OCI-LY3 (cell line): ENCODE measurements around the gene SIPA1.

Source experiments
- H2AFZ ChIP-seq: fragments of 200-600, 300-600 bp; shearing (Covaris generic); 2 replicates; pipeline ENCODE4 v1.6.0; 2014; ENCODE audit warnings: antibody characterized with exemption, low read depth, low read length
- H3K27ac ChIP-seq: fragments of 200-600, 300-600 bp; sonication (generic); 2 replicates; pipeline ENCODE4 v1.5.1; 2014; ENCODE audit warnings: mild to moderate bottlenecking, low read length, moderate library complexity, mixed read lengths
- H3K27me3 ChIP-seq: fragments of 200-600, 300-600 bp; sonication (generic); 2 replicates; pipeline ENCODE4 v1.6.1; 2014; ENCODE audit warnings: low read depth, low read length, mixed read lengths
- H3K36me3 ChIP-seq: fragments of 200-600, 300-600 bp; sonication (generic); replicated peaks from 2 replicates; pipeline ENCODE3; 2014; ENCODE audit warnings: low read depth, low read length, mixed read lengths
- H3K4me1 ChIP-seq: fragments of 300-600, 200-600 bp; sonication (generic); 2 replicates; pipeline ENCODE4 v1.6.1; 2014; ENCODE audit warnings: low read length, mixed read lengths
- H3K4me2 ChIP-seq: fragments of 200-600, 300-600 bp; sonication (generic); 2 replicates; pipeline ENCODE4 v1.6.1; 2014; ENCODE audit warnings: low read length, mixed read lengths
- H3K4me3 ChIP-seq: fragments of 300-600, 200-600 bp; sonication (generic); 2 replicates; pipeline ENCODE4 v1.5.1; 2014; ENCODE audit warnings: antibody characterized with exemption, mild to moderate bottlenecking, low read length, moderate library complexity
- H3K79me2 ChIP-seq: fragments of 300-600, 200-600 bp; shearing (Covaris generic); 2 replicates; pipeline ENCODE4 v1.6.1; 2014; ENCODE audit warnings: mild to moderate bottlenecking, low read length, mixed read lengths
- H3K9ac ChIP-seq: fragments of 300-600, 200-600 bp; shearing (Covaris generic); 2 replicates; pipeline ENCODE4 v1.6.0; 2014; ENCODE audit warnings: mild to moderate bottlenecking, low read length, moderate library complexity
- H3K9me3 ChIP-seq: fragments of 200-600, 300-600 bp; shearing (Covaris generic); 2 replicates; pipeline ENCODE4 v1.6.1; 2014; ENCODE audit warnings: low read length, mixed read lengths; ENCODE audit not compliant: insufficient read depth
- H4K20me1 ChIP-seq: fragments of 200-600, 300-600 bp; sonication (generic); 2 replicates; pipeline ENCODE4 v1.6.1; 2016; ENCODE audit warnings: low read length, mixed read lengths; ENCODE audit not compliant: insufficient read depth
- EZH2phosphoT487 ChIP-seq: fragments of 200-600 bp; shearing (Covaris generic); IDR thresholded peaks from 2 replicates; pipeline ENCODE4 v1.6.1; 2018; ENCODE audit warnings: antibody characterized with exemption, mixed run types, low read depth
- TF ChIP-seq, protein P1 (sequence below): fragments of 200-600, 300-600 bp; sonication (generic); IDR thresholded peaks from 2 replicates; pipeline ENCODE4 v1.5.1; 2014; ENCODE audit warnings: antibody characterized with exemption, low read length, low read depth

The SIPA1 gene

DNA sequence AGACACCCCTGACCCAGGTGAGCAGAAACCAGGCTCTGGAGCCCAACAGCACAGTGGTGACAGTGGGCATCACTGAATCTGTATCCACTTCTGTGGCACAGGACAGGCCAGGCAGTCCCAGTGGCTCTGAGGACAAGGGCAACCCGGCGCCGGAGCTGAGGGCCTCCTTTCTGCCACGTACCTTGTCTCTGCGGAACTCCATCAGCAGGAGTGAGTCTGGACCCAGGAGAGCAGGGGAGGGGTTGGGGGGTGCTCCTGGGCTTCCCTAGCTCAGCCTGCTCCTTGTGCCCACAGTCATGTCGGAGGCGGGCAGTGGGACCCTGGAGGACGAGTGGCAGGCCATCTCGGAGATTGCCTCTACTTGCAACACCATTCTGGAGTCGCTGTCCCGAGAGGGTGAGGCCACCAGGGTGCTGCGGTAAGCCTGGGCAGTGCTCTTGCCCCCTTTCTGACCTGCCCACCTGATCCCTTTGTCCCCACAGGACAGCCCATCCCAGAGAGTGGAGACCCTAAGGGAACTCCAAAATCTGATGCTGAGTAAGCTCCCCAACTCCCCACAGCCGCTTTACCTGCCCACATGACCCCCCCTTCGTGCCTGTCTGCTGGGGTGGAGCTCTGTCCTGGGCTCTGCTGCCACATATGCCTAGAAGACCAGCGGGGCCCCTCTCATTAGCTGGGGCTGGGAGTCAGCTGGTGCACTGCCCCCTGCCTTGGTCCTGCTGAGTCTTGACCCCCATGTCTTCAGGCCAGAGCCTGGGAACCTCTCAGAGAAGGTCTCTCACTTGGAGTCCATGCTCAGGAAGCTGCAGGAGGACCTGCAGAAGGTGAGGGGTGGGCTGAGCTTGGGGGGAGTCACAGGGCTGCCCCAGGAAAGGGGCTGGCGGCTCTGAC, 12.0 kb downstream of the SIPA1 start:
- Histone ChIP-seq H3K36me3 (peaks cover 55% of the 10 kb centered on the region), H3K9ac (no peak overlapping the region), H3K27ac (no peak overlapping the region)

DNA sequence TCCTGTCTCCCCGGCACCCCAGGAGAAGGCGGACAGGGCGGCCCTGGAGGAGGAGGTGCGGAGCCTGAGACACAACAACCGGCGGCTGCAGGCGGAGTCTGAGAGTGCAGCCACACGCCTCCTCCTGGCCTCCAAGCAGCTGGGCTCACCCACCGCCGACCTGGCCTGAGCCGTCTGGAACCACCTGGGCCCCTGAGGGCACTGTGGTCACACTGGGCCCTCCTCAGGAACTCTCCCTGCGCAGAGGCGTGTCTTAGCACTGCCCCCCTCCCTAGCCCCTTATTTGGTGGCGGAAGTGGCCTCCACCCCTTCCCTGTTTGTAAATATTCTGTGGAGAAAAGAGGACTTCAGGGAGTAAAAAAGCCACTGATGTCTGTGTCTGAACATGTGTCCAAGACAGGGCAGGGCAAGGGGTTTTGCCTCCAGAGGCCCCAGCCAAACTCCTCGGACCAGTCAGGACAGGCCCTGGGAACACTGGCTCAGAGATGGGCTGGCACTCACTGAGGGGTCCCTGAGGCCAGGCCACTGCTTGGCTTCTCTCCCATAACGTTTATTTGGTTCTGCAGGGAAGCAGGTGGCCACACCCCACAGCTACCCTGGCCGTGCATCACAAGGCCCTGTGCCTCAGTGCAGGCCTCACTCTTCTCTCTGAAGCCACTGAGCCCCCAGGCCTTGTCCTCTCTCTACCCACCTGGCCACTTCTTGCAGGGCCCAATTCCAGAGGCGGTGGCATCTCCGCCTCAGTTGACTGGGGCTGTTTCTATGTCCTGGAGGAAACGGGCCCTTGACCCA, 12.8 kb downstream of the SIPA1 start:
- no peak overlapping the region for H3K27ac ChIP-seq
- TF ChIP-seq, protein P1, sequence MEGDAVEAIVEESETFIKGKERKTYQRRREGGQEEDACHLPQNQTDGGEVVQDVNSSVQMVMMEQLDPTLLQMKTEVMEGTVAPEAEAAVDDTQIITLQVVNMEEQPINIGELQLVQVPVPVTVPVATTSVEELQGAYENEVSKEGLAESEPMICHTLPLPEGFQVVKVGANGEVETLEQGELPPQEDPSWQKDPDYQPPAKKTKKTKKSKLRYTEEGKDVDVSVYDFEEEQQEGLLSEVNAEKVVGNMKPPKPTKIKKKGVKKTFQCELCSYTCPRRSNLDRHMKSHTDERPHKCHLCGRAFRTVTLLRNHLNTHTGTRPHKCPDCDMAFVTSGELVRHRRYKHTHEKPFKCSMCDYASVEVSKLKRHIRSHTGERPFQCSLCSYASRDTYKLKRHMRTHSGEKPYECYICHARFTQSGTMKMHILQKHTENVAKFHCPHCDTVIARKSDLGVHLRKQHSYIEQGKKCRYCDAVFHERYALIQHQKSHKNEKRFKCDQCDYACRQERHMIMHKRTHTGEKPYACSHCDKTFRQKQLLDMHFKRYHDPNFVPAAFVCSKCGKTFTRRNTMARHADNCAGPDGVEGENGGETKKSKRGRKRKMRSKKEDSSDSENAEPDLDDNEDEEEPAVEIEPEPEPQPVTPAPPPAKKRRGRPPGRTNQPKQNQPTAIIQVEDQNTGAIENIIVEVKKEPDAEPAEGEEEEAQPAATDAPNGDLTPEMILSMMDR, result no peak
- no peak for TF ChIP-seq EZH2phosphoT487

More for the DNA sequence above, 12.0 kb downstream of the SIPA1 start:
- Histone ChIP-seq H3K4me3 (no peak overlapping the region), H4K20me1 (peaks cover 6% of the 10 kb centered on the region), H2AFZ (no peak overlapping the region), H3K4me2 (no peak overlapping the region), H3K9me3 (no peaks in the 10 kb centered on the region), H3K79me2 (no peaks in the 10 kb centered on the region), H3K4me1 (peaks cover 15% of the 10 kb centered on the region), H3K27me3 (no peaks in the 10 kb centered on the region)
- TF ChIP-seq, protein P1, result no peak
- no peak for TF ChIP-seq EZH2phosphoT487

DNA sequence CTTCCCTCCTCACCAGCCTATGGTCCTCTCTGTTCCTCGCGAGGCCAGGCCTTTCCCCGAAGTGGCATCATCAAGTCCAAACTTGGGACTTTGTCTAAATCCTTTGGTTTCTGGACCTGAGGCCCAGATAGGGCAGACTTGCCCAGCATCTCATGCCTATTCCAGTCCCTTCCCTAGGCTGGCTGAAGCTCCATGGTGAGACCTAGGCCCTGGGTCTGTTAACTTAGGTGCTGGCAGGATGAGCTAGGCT, 13.4 kb downstream of the SIPA1 start:
- peaks cover 15% of the 10 kb centered on the region for H3K4me1 ChIP-seq
- H3K27ac ChIP-seq, result no peak overlapping the region
- H3K9me3 ChIP-seq, result no peaks in the 10 kb centered on the region
- H3K27me3 ChIP-seq, result no peaks in the 10 kb centered on the region
- H4K20me1 ChIP-seq, result peaks cover 6% of the 10 kb centered on the region
- peaks cover 55% of the 10 kb centered on the region for H3K36me3 ChIP-seq
- no peak for TF ChIP-seq EZH2phosphoT487
- TF ChIP-seq, protein P1, result no peak
- no peak overlapping the region for H3K4me3 ChIP-seq
- no peaks in the 10 kb centered on the region for H3K79me2 ChIP-seq
- H2AFZ ChIP-seq, result no peak overlapping the region
- H3K9ac ChIP-seq, result no peak overlapping the region
- H3K4me2 ChIP-seq, result no peak overlapping the region

More for the DNA sequence above, 12.8 kb downstream of the SIPA1 start:
- no peaks in the 10 kb centered on the region for H3K9me3 ChIP-seq
- peaks cover 6% of the 10 kb centered on the region for H4K20me1 ChIP-seq
- peaks cover 55% of the 10 kb centered on the region for H3K36me3 ChIP-seq
- H3K9ac ChIP-seq, result no peak overlapping the region
- no peaks in the 10 kb centered on the region for H3K27me3 ChIP-seq
- H3K4me3 ChIP-seq, result no peak overlapping the region
- H3K4me1 ChIP-seq, result peaks cover 15% of the 10 kb centered on the region
- no peak overlapping the region for H2AFZ ChIP-seq
- H3K79me2 ChIP-seq, result no peaks in the 10 kb centered on the region
- H3K4me2 ChIP-seq, result no peak overlapping the region
